K562 (cell line): ENCODE data around the gene ZNF581. TPM values are rescaled to one million over a fixed set of nuclear protein-coding genes. Genes with fewer than 3 reads are reported as not detected.

Experiments used
- CCAR2 ChIP-seq: fragments of 200-400 bp; formaldehyde crosslinking; IDR thresholded peaks from 2 replicates; pipeline ENCODE4 v1.6.1; 2017; ENCODE audit warnings: mild to moderate bottlenecking, low read depth, low read length
- CHD4 ChIP-seq: fragments of 200-600 bp; sonication (generic); IDR thresholded peaks from 3 replicates; pipeline ENCODE4 v1.6.1; 2012; ENCODE audit warnings: low read depth, mild to moderate bottlenecking, mixed read lengths, low read length, inconsistent platforms; ENCODE audit not compliant: insufficient read depth, insufficient replicate concordance, poor library complexity, severe bottlenecking
- DDX20 ChIP-seq: fragments of 450-650 bp; IDR thresholded peaks from 2 replicates; pipeline ENCODE4 v1.6.1; 2016; ENCODE audit warnings: missing genetic modification characterization, low read depth, mild to moderate bottlenecking, missing compliant biosample characterization, moderate library complexity
- GABPB1 ChIP-seq: sonication (generic); formaldehyde crosslinking; IDR thresholded peaks from 2 replicates; pipeline ENCODE4 v1.8.0; 2022; ENCODE audit warnings: mild to moderate bottlenecking, missing genetic modification reagents
- HDAC2 ChIP-seq: fragments of 450-650 bp; IDR thresholded peaks from 2 replicates; pipeline ENCODE4 v1.6.1; 2016; ENCODE audit warnings: mild to moderate bottlenecking
- HDAC6 ChIP-seq: IDR thresholded peaks from 2 replicates; pipeline ENCODE4 v1.6.1; 2012; ENCODE audit warnings: low read depth, mild to moderate bottlenecking, control low read depth, inconsistent platforms, low read length, moderate library complexity
- JUNB ChIP-seq: fragments of 450-650 bp; formaldehyde crosslinking; conservative IDR thresholded peaks from 2 replicates; pipeline ENCODE4 v1.4.0; 2020; ENCODE audit warnings: mild to moderate bottlenecking
- NCOA1 ChIP-seq: fragments of 450-650 bp; IDR thresholded peaks from 2 replicates; pipeline ENCODE4 v1.6.1; 2016; ENCODE audit warnings: low read depth
- NCOA6 ChIP-seq: fragments of 450-650 bp; IDR thresholded peaks from 2 replicates; pipeline ENCODE4 v1.6.1; 2017; ENCODE audit warnings: mild to moderate bottlenecking
- NFIC ChIP-seq: fragments of 450-650 bp; IDR thresholded peaks from 2 replicates; pipeline ENCODE4 v1.6.1; 2017; ENCODE audit warnings: mild to moderate bottlenecking, inconsistent platforms
- NFXL1 ChIP-seq: fragments of 450-650 bp; formaldehyde crosslinking; IDR thresholded peaks from 2 replicates; pipeline ENCODE4 v1.4.0; 2021; ENCODE audit warnings: mild to moderate bottlenecking
- RAD51 ChIP-seq: fragments of 450-650 bp; IDR thresholded peaks from 2 replicates; pipeline ENCODE4 v1.7.1; 2016; ENCODE audit warnings: low read depth, mild to moderate bottlenecking, borderline replicate concordance
- RBBP5 ChIP-seq: fragments of 200-600 bp; sonication (generic); IDR thresholded peaks from 2 replicates; pipeline ENCODE4 v1.6.1; 2012; ENCODE audit warnings: borderline replicate concordance, mild to moderate bottlenecking, low read length, control low read depth, inconsistent platforms; ENCODE audit not compliant: insufficient read depth, poor library complexity, severe bottlenecking
- RFX1 ChIP-seq: fragments of 450-650 bp; IDR thresholded peaks from 2 replicates; pipeline ENCODE4 v1.6.1; 2016; ENCODE audit warnings: mild to moderate bottlenecking, moderate library complexity
- SMARCA4 ChIP-seq: fragments of 450-650 bp; IDR thresholded peaks from 2 replicates; pipeline ENCODE4 v1.6.1; 2016
- SRSF3 ChIP-seq: fragments of 200-400 bp; formaldehyde crosslinking; IDR thresholded peaks from 2 replicates; pipeline ENCODE4 v1.6.1; 2016; ENCODE audit warnings: mild to moderate bottlenecking, low read length, moderate library complexity; ENCODE audit not compliant: insufficient read depth
- TAF9B ChIP-seq: fragments of 450-650 bp; IDR thresholded peaks from 2 replicates; pipeline ENCODE4 v1.6.1; 2018; ENCODE audit warnings: mild to moderate bottlenecking; ENCODE audit not compliant: partially characterized antibody
- YY1 ChIP-seq, 3 experiments: IDR thresholded peaks; 2 replicates each; pipeline ENCODE4 v1.6.1; 2011; ENCODE audit warnings: low read length in 2 of 3, mild to moderate bottlenecking in 2 of 3, moderate library complexity in 2 of 3, borderline replicate concordance in 1 of 3, control low read depth in 1 of 3, low read depth in 1 of 3; ENCODE audit not compliant: insufficient read depth in 3 of 3, insufficient replicate concordance in 2 of 3, control insufficient read depth in 1 of 3, insufficient read length in 1 of 3; ENCODE audit errors: extremely low read depth in 1 of 3
- ZNF133 ChIP-seq: fragments of 250-450 bp; sonication (Bioruptor Pico); IDR thresholded peaks from 2 replicates; pipeline ENCODE4 v1.4.0; 2020; ENCODE audit warnings: mild to moderate bottlenecking
- ZNF431 ChIP-seq: sonication (generic); formaldehyde crosslinking; IDR thresholded peaks from 2 replicates; pipeline ENCODE4 v1.8.0; 2022; ENCODE audit warnings: mild to moderate bottlenecking, missing genetic modification reagents
- ZZZ3 ChIP-seq: fragments of 450-650 bp; IDR thresholded peaks from 2 replicates; pipeline ENCODE4 v1.6.1; 2016; ENCODE audit warnings: antibody characterized with exemption, mild to moderate bottlenecking, moderate library complexity
- polyA plus RNA-seq, 8 experiments: library from polyadenylated mRNA; depleted of rRNA in 4 of 8; stranded (reverse) in 5 of 8; unstranded in 3 of 8; fragments of >200 nt; fragmentation: Nextera tagmentation in 2 of 8; fragmentation: Illumina TruSeq in 1 of 8; extraction: Ambion mirVana in 2 of 8; extraction: Trizol in 1 of 8; gene quantifications; 2 replicates each; pipeline versions ENCODE4 v1.2.1 to v1.2.3, GENCODE V29; 2011 to 2014; ENCODE audit warnings: inconsistent platforms in 1 of 8, missing spikeins in 1 of 8
- total RNA-seq, 7 experiments: library from RNA; depleted of rRNA in 6 of 7; stranded (reverse); fragments of >200 nt in 6 of 7; fragmentation: Illumina TruSeq in 2 of 7; extraction: Trizol in 2 of 7; gene quantifications; 2 replicates each; pipeline versions ENCODE4 v1.2.1 to v1.2.3, GENCODE V29; 2011 to 2021; ENCODE audit warnings: low replicate concordance in 1 of 7
- TF ChIP-seq, protein P1 (sequence below): IDR thresholded peaks from 2 replicates; pipeline ENCODE4 v1.6.1; 2011; ENCODE audit not compliant: insufficient read length; ENCODE audit errors: extremely low read depth
- TF ChIP-seq, protein P2 (sequence below): fragments of 250-450 bp; sonication (Bioruptor Pico); IDR thresholded peaks from 2 replicates; pipeline ENCODE4 v1.5.0; 2021; ENCODE audit warnings: mild to moderate bottlenecking, moderate library complexity
- TF ChIP-seq, protein P3 (sequence below): sonication (generic); formaldehyde crosslinking; IDR thresholded peaks from 2 replicates; pipeline ENCODE4 v1.8.1; 2022; ENCODE audit warnings: missing genetic modification reagents

Gene ZNF581
- total and polyA plus RNA-seq, 9 of the 15 experiments (the other 6 are each of a cell fraction or from before 2014, with no cell fraction given), result 2.4 to 39.4 (median 15.4) TPM

DNA sequence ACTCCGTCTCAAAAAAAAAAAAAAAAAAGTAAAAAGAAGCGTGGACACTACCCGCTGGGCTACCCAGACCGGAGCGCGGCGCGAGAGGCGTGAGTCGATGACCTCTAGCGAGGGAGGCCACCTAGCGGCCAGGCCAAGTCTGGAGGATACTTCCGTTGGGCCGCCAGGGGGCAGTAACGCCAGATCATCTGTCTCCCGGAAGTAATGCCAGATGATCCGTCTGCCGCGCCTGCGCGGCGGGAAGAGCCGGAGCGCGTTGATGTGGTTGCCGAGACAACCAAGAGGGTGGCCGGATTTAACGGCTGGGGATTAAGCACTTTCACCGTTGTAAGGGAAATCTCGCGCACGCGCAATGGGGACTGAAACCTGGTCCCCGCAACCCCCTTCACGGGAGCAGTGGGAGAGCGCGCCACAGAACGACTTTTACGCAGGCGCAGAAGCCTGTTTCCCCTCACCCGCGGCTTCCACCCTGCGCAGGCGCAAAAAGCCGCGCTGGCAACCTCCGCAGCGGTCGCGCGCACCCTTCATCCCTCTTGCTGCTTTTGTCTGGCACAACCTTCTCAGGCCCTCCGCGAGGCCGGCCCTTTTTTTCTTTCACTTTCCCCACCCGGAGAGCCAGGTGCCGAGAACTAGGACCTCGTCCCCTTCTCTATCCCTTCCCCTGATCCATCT lies 10.3 kb downstream of the ZNF581 start (continued):
- TF ChIP-seq, protein P1, sequence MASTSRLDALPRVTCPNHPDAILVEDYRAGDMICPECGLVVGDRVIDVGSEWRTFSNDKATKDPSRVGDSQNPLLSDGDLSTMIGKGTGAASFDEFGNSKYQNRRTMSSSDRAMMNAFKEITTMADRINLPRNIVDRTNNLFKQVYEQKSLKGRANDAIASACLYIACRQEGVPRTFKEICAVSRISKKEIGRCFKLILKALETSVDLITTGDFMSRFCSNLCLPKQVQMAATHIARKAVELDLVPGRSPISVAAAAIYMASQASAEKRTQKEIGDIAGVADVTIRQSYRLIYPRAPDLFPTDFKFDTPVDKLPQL, result no peak
- TF ChIP-seq CHD4 (no peak), RAD51 (peak; percentile 26; the same call in 1 of the 2 replicates), ZZZ3 (peak; percentile 79; the same call in 1 of the 2 replicates), HDAC6 (no peak), GABPB1 (CRISPR knock-in tag) (peak; percentile 95), NFXL1 (CRISPR knock-in tag) (no peak), DDX20 (no peak), NCOA1 (peak; percentile 87), NFIC (no peak; the same call in 1 of the 2 replicates), ZNF133 (CRISPR knock-in tag) (no peak), JUNB (no peak), CCAR2 (no peak), YY1 (IDR thresholded peaks at IDR 0.05; ENCODE audit: borderline replicate concordance in 1 of 3, control insufficient read depth in 1 of 3, extremely low read depth in 1 of 3, insufficient read depth in 3 of 3, insufficient read length in 1 of 3, insufficient replicate concordance in 2 of 3, low read depth in 1 of 3, low read length in 2 of 3) (peak in 2 of 3 experiments; percentile 48 to 49), SMARCA4 (no peak; the same call in 1 of the 2 replicates), NCOA6 (no peak), HDAC2 (no peak; the same call in 1 of the 2 replicates), RFX1 (peak; percentile 98), ZNF431 (CRISPR knock-in tag) (peak; percentile 73), RBBP5 (peak; percentile 78), SRSF3 (no peak), TAF9B (no peak)
- TF ChIP-seq, protein P2, sequence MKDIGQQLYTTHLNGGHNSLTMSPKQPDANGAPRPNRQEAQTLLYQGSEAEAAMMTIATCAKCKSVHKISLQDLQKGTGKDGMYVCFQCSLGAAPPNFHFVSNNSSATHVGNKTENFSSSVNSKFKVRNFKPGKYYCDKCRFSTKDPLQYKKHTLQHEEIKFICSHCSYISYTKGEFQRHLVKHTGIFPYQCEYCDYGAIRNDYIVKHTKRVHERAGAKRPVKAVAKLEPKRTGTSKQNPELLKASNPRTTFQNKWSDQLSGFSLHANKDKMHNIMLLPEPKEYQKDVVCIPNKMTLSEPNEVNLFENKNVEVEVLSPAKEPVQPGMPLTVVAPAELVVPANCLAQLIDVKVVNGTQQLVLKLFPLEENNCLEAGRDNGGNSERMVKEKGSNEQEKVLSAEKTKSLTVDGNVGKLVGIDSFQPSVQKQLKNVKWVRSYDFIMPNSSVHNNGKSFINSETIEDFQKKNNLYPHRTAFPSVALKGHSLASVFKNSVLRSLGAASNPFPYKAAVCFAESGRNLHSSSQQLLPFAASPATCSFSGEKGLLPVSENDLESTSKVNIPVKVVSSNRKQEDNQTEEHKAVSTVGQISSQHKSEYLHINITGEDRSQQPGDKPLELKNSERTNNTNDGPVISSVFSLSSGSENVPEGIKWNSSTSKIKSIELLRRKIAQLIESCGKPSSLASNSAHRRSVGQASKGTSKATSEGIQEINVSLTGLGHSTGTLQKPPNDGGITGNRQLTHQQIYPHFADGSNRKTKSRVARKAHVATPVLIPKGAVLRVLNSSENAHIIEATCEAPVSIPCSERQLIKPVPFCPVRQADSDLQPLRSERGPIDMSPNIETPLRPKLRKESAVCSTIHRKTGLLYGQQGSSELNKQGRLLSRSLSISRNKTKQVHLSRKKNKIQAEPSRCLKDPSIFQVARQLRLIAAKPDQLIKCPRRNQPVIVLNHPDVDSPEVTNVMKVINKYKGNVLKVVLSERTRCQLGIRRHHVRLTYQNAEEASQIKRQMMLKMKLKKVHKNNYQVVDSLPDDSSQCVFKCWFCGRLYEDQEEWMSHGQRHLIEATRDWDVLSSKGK (CRISPR knock-in tag), result no peak
- TF ChIP-seq, protein P3, sequence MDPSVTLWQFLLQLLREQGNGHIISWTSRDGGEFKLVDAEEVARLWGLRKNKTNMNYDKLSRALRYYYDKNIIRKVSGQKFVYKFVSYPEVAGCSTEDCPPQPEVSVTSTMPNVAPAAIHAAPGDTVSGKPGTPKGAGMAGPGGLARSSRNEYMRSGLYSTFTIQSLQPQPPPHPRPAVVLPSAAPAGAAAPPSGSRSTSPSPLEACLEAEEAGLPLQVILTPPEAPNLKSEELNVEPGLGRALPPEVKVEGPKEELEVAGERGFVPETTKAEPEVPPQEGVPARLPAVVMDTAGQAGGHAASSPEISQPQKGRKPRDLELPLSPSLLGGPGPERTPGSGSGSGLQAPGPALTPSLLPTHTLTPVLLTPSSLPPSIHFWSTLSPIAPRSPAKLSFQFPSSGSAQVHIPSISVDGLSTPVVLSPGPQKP, result no peak
